Loucy (cell line): ENCODE data around the gene SLC35B2.

Experiments
- H2AFZ ChIP-seq: fragments of 200-600 bp; sonication (generic); 2 replicates; pipeline ENCODE4 v1.6.0; 2016; ENCODE audit warnings: antibody characterized with exemption, mild to moderate bottlenecking, low read length, moderate library complexity
- H3F3A ChIP-seq: fragments of 200-600 bp; 2 replicates; pipeline ENCODE4 v1.6.0; 2016; ENCODE audit warnings: antibody characterized with exemption, low read depth, mild to moderate bottlenecking
- H3K27me3 ChIP-seq: fragments of 200-600 bp; sonication (generic); 2 replicates; pipeline ENCODE4 v1.6.1; 2014; ENCODE audit warnings: low read length, mild to moderate bottlenecking; ENCODE audit not compliant: insufficient read depth, poor library complexity, severe bottlenecking
- H3K36me3 ChIP-seq: fragments of 200-600 bp; sonication (generic); 2 replicates; pipeline ENCODE4 v1.6.1; 2016; ENCODE audit warnings: low read length; ENCODE audit not compliant: insufficient read depth
- H3K4me1 ChIP-seq: fragments of 200-600 bp; sonication (generic); 2 replicates; pipeline ENCODE4 v1.5.1; 2014; ENCODE audit warnings: low read length, mild to moderate bottlenecking; ENCODE audit not compliant: insufficient read depth, poor library complexity, severe bottlenecking
- H3K4me2 ChIP-seq: fragments of 200-600 bp; sonication (generic); 2 replicates; pipeline ENCODE4 v1.6.0; 2014; ENCODE audit warnings: antibody characterized with exemption, low read length, low read depth, mild to moderate bottlenecking; ENCODE audit not compliant: poor library complexity, severe bottlenecking
- H3K4me3 ChIP-seq: fragments of 200-600 bp; sonication (generic); 2 replicates; pipeline ENCODE4 v1.5.1; 2014; ENCODE audit warnings: low read length, mild to moderate bottlenecking, mixed read lengths; ENCODE audit not compliant: poor library complexity, severe bottlenecking
- H3K79me2 ChIP-seq: fragments of 200-600 bp; sonication (generic); 2 replicates; pipeline ENCODE4 v1.6.1; 2014; ENCODE audit warnings: low read length; ENCODE audit not compliant: insufficient read depth
- H3K9ac ChIP-seq: fragments of 200-600 bp; sonication (generic); 2 replicates; pipeline ENCODE4 v1.6.0; 2014; ENCODE audit warnings: mild to moderate bottlenecking, low read depth, low read length, moderate library complexity; ENCODE audit not compliant: poor library complexity, severe bottlenecking
- H3K9me2 ChIP-seq: fragments of 200-600 bp; sonication (generic); replicated peaks from 2 replicates; pipeline ENCODE4 v1.6.1; 2016; ENCODE audit warnings: low read depth, low read length, mixed read lengths
- H3K9me3 ChIP-seq: fragments of 200-600 bp; sonication (generic); 2 replicates; pipeline ENCODE4 v1.6.1; 2014; ENCODE audit warnings: mild to moderate bottlenecking, antibody characterized with exemption, low read length, low read depth; ENCODE audit not compliant: insufficient read depth
- H4K20me1 ChIP-seq: fragments of 200-600 bp; sonication (generic); 2 replicates; pipeline ENCODE4 v1.6.0; 2014; ENCODE audit warnings: antibody characterized with exemption, low read length, mild to moderate bottlenecking; ENCODE audit not compliant: insufficient read depth, poor library complexity, severe bottlenecking
- EZH2phosphoT487 ChIP-seq: fragments of 200-600 bp; IDR thresholded peaks from 2 replicates; pipeline ENCODE4 v1.6.1; 2018; ENCODE audit warnings: antibody characterized with exemption, mild to moderate bottlenecking, moderate library complexity, borderline replicate concordance
- TF ChIP-seq, protein P1 (sequence below): fragments of 200-600 bp; sonication (generic); conservative IDR thresholded peaks from 2 replicates; pipeline ENCODE4 v1.5.1; 2014; ENCODE audit warnings: mild to moderate bottlenecking, antibody characterized with exemption, low read length

SLC35B2 gene

DNA sequence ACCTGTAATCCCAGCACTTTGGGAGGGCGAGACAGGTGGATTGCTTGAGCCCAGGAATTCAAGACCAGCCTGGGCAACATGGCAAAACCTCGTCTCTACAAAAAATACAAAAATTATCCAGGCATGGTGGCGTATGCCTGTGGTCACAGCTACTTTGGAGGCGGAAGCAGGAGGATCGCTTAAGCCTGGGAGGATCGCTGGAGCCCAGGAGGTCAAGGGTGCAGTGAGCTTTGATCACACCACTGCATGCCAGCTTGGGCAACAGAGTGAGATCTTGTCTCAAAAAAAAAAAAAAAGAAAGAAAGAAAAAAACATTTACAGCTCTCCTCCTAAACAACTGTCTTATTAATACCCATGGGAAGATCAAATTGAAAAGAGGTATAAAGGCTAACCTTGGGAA is 49.4 kb downstream of the SLC35B2 start:
- Histone ChIP-seq H3K4me2 (no peak overlapping the region), H3K9me2 (no peaks in the 10 kb centered on the region), H3K27me3 (no peaks in the 10 kb centered on the region), H3K79me2 (no peaks in the 10 kb centered on the region), H4K20me1 (no peaks in the 10 kb centered on the region), H3K9ac (no peak overlapping the region), H3K4me1 (peaks cover 11% of the 10 kb centered on the region), H3K4me3 (no peak overlapping the region), H3K9me3 (no peaks in the 10 kb centered on the region), H3F3A (no peaks in the 10 kb centered on the region), H2AFZ (no peak overlapping the region), H3K36me3 (no peaks in the 10 kb centered on the region)
- no peak for TF ChIP-seq EZH2phosphoT487
- TF ChIP-seq, protein P1, sequence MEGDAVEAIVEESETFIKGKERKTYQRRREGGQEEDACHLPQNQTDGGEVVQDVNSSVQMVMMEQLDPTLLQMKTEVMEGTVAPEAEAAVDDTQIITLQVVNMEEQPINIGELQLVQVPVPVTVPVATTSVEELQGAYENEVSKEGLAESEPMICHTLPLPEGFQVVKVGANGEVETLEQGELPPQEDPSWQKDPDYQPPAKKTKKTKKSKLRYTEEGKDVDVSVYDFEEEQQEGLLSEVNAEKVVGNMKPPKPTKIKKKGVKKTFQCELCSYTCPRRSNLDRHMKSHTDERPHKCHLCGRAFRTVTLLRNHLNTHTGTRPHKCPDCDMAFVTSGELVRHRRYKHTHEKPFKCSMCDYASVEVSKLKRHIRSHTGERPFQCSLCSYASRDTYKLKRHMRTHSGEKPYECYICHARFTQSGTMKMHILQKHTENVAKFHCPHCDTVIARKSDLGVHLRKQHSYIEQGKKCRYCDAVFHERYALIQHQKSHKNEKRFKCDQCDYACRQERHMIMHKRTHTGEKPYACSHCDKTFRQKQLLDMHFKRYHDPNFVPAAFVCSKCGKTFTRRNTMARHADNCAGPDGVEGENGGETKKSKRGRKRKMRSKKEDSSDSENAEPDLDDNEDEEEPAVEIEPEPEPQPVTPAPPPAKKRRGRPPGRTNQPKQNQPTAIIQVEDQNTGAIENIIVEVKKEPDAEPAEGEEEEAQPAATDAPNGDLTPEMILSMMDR, result no peak
